Naive thymus-derived CD4-positive, alpha-beta T cell (primary cell): ENCODE measurements around the gene SPAG16. TPM values are rescaled to one million over a fixed set of nuclear protein-coding genes. Genes with fewer than 3 reads are reported as not detected.
A peak's percentile ranks its signal among the peaks of the same experiment; 100 is the strongest.

Experiments used
- ATAC-seq: fragments of 150-1000 bp; cut with Tn5 transposase; 2 replicates; pipeline ENCODE4 v1.10.0; 2021; ENCODE audit warnings: mild to moderate bottlenecking, moderate library complexity
- CTCF ChIA-PET: fragments of 350-600 bp; sonication (Branson Sonifier 250); formaldehyde crosslinking; loops from one replicate; lab custom pipeline; 2021; ENCODE audit warnings: antibody characterized with exemption; lab: Charles Lee
- POLR2A ChIA-PET: fragments of 350-600 bp; sonication (Branson Sonifier 250); formaldehyde crosslinking; loops from one replicate; lab custom pipeline; 2021; ENCODE audit warnings: antibody characterized with exemption, inconsistent platforms; lab: Charles Lee
- DNase-seq, 9 donors: peaks; one replicate each; pipeline versions ENCODE4 v3.0.0 to v3.0.0-alpha.2; 2020 to 2022; ENCODE audit warnings: mixed read lengths in 1 of 9
- H3K27ac ChIP-seq: one replicate; pipeline ENCODE4 v1.7.0; 2013; ENCODE audit warnings: mild to moderate bottlenecking, low read depth, low read length, moderate library complexity
- H3K27me3 ChIP-seq, 2 donors: one replicate each; pipeline ENCODE4 v1.7.0; 2013; ENCODE audit warnings: low read length in 2 of 2, mild to moderate bottlenecking in 2 of 2, moderate library complexity in 2 of 2; ENCODE audit not compliant: control insufficient read depth in 2 of 2, insufficient read depth in 2 of 2
- H3K36me3 ChIP-seq, 3 experiments: 1 replicate in 2 of 3; 2 replicates in 1 of 3; pipeline ENCODE4 v1.7.0; 2013; ENCODE audit warnings: low read length in 3 of 3, mild to moderate bottlenecking in 3 of 3, moderate library complexity in 1 of 3; ENCODE audit not compliant: insufficient read depth in 3 of 3, control insufficient read depth in 2 of 3
- H3K4me1 ChIP-seq, 2 donors: one replicate each; pipeline ENCODE4 v1.7.0; 2013; ENCODE audit warnings: low read length in 2 of 2, mild to moderate bottlenecking in 2 of 2, moderate library complexity in 1 of 2; ENCODE audit not compliant: control insufficient read depth in 2 of 2, insufficient read depth in 2 of 2
- H3K4me3 ChIP-seq: 2 replicates; pipeline ENCODE4 v1.7.0; 2013; ENCODE audit warnings: mild to moderate bottlenecking, low read length
- H3K9me3 ChIP-seq, 3 experiments: 1 replicate in 2 of 3; 2 replicates in 1 of 3; pipeline ENCODE4 v1.7.0; 2013; ENCODE audit warnings: low read length in 3 of 3; ENCODE audit not compliant: control insufficient read depth in 2 of 3
- H3K27ac Mint-ChIP-seq, 9 donors: one replicate each; pipeline ENCODE4 v1.8.0; 2020 to 2022; ENCODE audit warnings: mixed read lengths in 9 of 9, mild to moderate bottlenecking in 8 of 9, moderate library complexity in 5 of 9, inconsistent platforms in 2 of 9
- H3K27me3 Mint-ChIP-seq, 5 donors: one replicate each; pipeline ENCODE4 v1.8.0; 2021 to 2022; ENCODE audit warnings: mixed read lengths in 5 of 5, mild to moderate bottlenecking in 1 of 5
- H3K36me3 Mint-ChIP-seq, 5 donors: one replicate each; pipeline ENCODE4 v1.8.0; 2020 to 2022; ENCODE audit warnings: mixed read lengths in 5 of 5, mild to moderate bottlenecking in 3 of 5, inconsistent platforms in 1 of 5
- H3K4me1 Mint-ChIP-seq, 7 donors: one replicate each; pipeline ENCODE4 v1.8.0; 2020 to 2022; ENCODE audit warnings: mixed read lengths in 7 of 7, mild to moderate bottlenecking in 3 of 7, inconsistent platforms in 1 of 7
- H3K4me3 Mint-ChIP-seq, 10 donors: one replicate each; pipeline ENCODE4 v1.8.0; 2020 to 2022; ENCODE audit warnings: mild to moderate bottlenecking in 10 of 10, mixed read lengths in 10 of 10, moderate library complexity in 6 of 10, inconsistent platforms in 2 of 10
- H3K9me3 Mint-ChIP-seq, 11 donors: one replicate each; pipeline ENCODE4 v1.8.0; 2020 to 2022; ENCODE audit warnings: mixed read lengths in 11 of 11, mild to moderate bottlenecking in 4 of 11, inconsistent platforms in 1 of 11, moderate library complexity in 1 of 11
- intact Hi-C, 2 donors: fragments of 100-400 bp; cut with micrococcal nuclease; formaldehyde crosslinking; loops; one replicate each; pipeline ENCODE4 v1.15.1; 2023
- polyA plus RNA-seq, 2 donors: library from polyadenylated mRNA; unstranded; fragments of 300-500 nt; fragmentation: Illumina TruSeq; gene quantifications; one replicate each; pipeline ENCODE4 v1.2.3, GENCODE V29; 2021
- total RNA-seq, 6 experiments: library from RNA in 5 of 6; stranded (reverse) in 5 of 6; gene quantifications; 1 replicate in 5 of 6; 2 replicates in 1 of 6; pipeline ENCODE4 v1.2.3 and lab custom pipeline; 2021 to 2026

Gene SPAG16
- total and polyA plus RNA-seq, 7 experiments from 2014 or later = 4.7 to 20.2 (median 7.4) TPM

DNA sequence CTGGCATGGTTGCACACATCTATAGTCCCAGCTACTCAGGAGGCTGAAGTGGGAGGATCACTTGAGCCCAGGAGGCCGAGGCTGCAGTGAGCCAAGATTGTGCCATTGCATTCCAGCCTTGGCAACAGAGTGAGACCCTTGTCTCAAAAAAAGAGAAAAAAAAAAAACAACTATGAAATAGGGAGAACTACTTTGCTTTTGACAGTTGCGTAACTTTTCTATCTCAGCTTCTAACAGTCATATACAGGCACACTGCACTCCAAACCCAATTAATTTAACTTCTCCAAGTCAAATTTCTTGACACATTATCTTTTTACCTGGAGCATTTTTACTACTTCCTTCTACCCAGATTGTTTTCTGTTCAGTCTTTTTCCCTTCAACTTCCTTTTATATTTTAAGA, 1102.5 kb downstream of the SPAG16 start:
- ATAC-seq = no peak
- CTCF ChIA-PET = no interaction called here
- H3K27me3 Mint-ChIP-seq = no peaks in the 10 kb centered on the region
- Histone ChIP-seq H3K27me3 (no peaks in the 10 kb centered on the region), H3K9me3 (no peaks in the 10 kb centered on the region), H3K4me3 (no peak overlapping the region), H3K27ac (no peak overlapping the region), H3K36me3 (no peaks in the 10 kb centered on the region), H3K4me1 (no peaks in the 10 kb centered on the region)
- no peak overlapping the region for H3K27ac Mint-ChIP-seq
- DNase-seq = no peak
- intact Hi-C loops = no loop called here
- POLR2A ChIA-PET = no interaction called here
- H3K4me1 Mint-ChIP-seq = no peaks in the 10 kb centered on the region
- no peak overlapping the region for H3K4me3 Mint-ChIP-seq
- no peaks in the 10 kb centered on the region for H3K36me3 Mint-ChIP-seq
- H3K9me3 Mint-ChIP-seq = peaks cover 0 to 3% (median 0%) of the 10 kb centered on the region in 11 donors

GRCh38 chr2:214389334-214389733, 1105.1 kb downstream of the SPAG16 start:
- Histone ChIP-seq H3K36me3 (no peaks in the 10 kb centered on the region), H3K27me3 (no peaks in the 10 kb centered on the region), H3K4me3 (no peak overlapping the region), H3K4me1 (no peaks in the 10 kb centered on the region), H3K9me3 (no peaks in the 10 kb centered on the region), H3K27ac (no peak overlapping the region)
- Mint-ChIP-seq H3K27me3 (no peaks in the 10 kb centered on the region), H3K27ac (no peak overlapping the region), H3K4me3 (no peak overlapping the region), H3K36me3 (no peaks in the 10 kb centered on the region), H3K4me1 (no peaks in the 10 kb centered on the region), H3K9me3 (peaks cover 0 to 3% (median 0%) of the 10 kb centered on the region in 11 donors)
- DNase-seq = no peak
- intact Hi-C loops = no loop called here
- ChIA-PET POLR2A (no interaction called here), CTCF (no interaction called here)
- no peak for ATAC-seq

- ATAC-seq = no peak
- Histone ChIP-seq H3K4me3 (no peak overlapping the region), H3K4me1 (no peaks in the 10 kb centered on the region), H3K36me3 (no peaks in the 10 kb centered on the region), H3K9me3 (no peaks in the 10 kb centered on the region), H3K27me3 (no peaks in the 10 kb centered on the region), H3K27ac (no peak overlapping the region)
- Mint-ChIP-seq H3K4me3 (no peak overlapping the region), H3K27me3 (no peaks in the 10 kb centered on the region), H3K9me3 (no peaks in the 10 kb centered on the region), H3K36me3 (no peaks in the 10 kb centered on the region), H3K4me1 (no peaks in the 10 kb centered on the region), H3K27ac (no peak overlapping the region)
- intact Hi-C loops = no loop called here
- ChIA-PET CTCF (no interaction called here), POLR2A (no interaction called here)
- DNase-seq = no peak
Measured at GRCh38 chr2:214393796-214394195, 1109.5 kb downstream of the SPAG16 start.

- POLR2A ChIA-PET = no interaction called here
- H3K27ac Mint-ChIP-seq = no peak overlapping the region
- H3K27me3 ChIP-seq = no peaks in the 10 kb centered on the region
- no peak overlapping the region for H3K4me3 ChIP-seq
- no peaks in the 10 kb centered on the region for H3K36me3 Mint-ChIP-seq
- no peak overlapping the region for H3K27ac ChIP-seq
- no peaks in the 10 kb centered on the region for H3K4me1 ChIP-seq
- CTCF ChIA-PET = no interaction called here
- no peak overlapping the region for H3K4me3 Mint-ChIP-seq
- ATAC-seq (no peak), DNase-seq (no peak)
- intact Hi-C loops = no loop called here
- no peaks in the 10 kb centered on the region for H3K9me3 ChIP-seq
- no peaks in the 10 kb centered on the region for H3K9me3 Mint-ChIP-seq
- no peaks in the 10 kb centered on the region for H3K36me3 ChIP-seq
- no peaks in the 10 kb centered on the region for H3K4me1 Mint-ChIP-seq
- no peaks in the 10 kb centered on the region for H3K27me3 Mint-ChIP-seq
Measured at GRCh38 chr2:214395040-214395439, 1110.8 kb downstream of the SPAG16 start.

GRCh38 chr2:214401580-214401979, 1117.3 kb downstream of the SPAG16 start:
- ATAC-seq (no peak), DNase-seq (no peak)
- Histone ChIP-seq H3K36me3 (no peaks in the 10 kb centered on the region), H3K27ac (no peak overlapping the region), H3K27me3 (no peaks in the 10 kb centered on the region), H3K9me3 (no peaks in the 10 kb centered on the region), H3K4me3 (no peak overlapping the region), H3K4me1 (no peaks in the 10 kb centered on the region)
- POLR2A ChIA-PET = no interaction called here
- Mint-ChIP-seq H3K4me3 (no peak overlapping the region), H3K27me3 (no peaks in the 10 kb centered on the region), H3K27ac (no peak overlapping the region), H3K4me1 (no peaks in the 10 kb centered on the region), H3K36me3 (no peaks in the 10 kb centered on the region), H3K9me3 (no peaks in the 10 kb centered on the region)
- intact Hi-C loops = no loop called here
- CTCF ChIA-PET = no interaction called here

- intact Hi-C loops = no loop called here
- no peak for ATAC-seq
- no peaks in the 10 kb centered on the region for H3K4me1 Mint-ChIP-seq
- no peak overlapping the region for H3K4me3 Mint-ChIP-seq
- no peaks in the 10 kb centered on the region for H3K36me3 Mint-ChIP-seq
- H3K9me3 Mint-ChIP-seq = peaks cover 0 to 8% (median 0%) of the 10 kb centered on the region in 11 donors
- ChIA-PET CTCF (no interaction called here), POLR2A (no interaction called here)
- Histone ChIP-seq H3K4me1 (no peaks in the 10 kb centered on the region), H3K27ac (no peak overlapping the region), H3K36me3 (no peaks in the 10 kb centered on the region), H3K9me3 (no peaks in the 10 kb centered on the region), H3K27me3 (no peaks in the 10 kb centered on the region), H3K4me3 (no peak overlapping the region)
- no peaks in the 10 kb centered on the region for H3K27me3 Mint-ChIP-seq
- H3K27ac Mint-ChIP-seq = no peak overlapping the region
- DNase-seq = no peak
Measured at GRCh38 chr2:214410128-214410775, 1126.0 kb downstream of the SPAG16 start.

- Histone ChIP-seq H3K9me3 (no peaks in the 10 kb centered on the region), H3K27me3 (no peaks in the 10 kb centered on the region), H3K27ac (no peak within 1 kb of the TSS), H3K4me3 (no peak within 1 kb of the TSS), H3K36me3 (no peaks in the 10 kb centered on the region), H3K4me1 (no peaks in the 10 kb centered on the region)
- Mint-ChIP-seq H3K27me3 (no peaks in the 10 kb centered on the region), H3K4me3 (no peak within 1 kb of the TSS), H3K27ac (no peak within 1 kb of the TSS), H3K36me3 (no peaks in the 10 kb centered on the region), H3K4me1 (no peaks in the 10 kb centered on the region), H3K9me3 (peaks cover 0 to 8% (median 0%) of the 10 kb centered on the region in 11 donors)
- ChIA-PET CTCF (no interaction called here), POLR2A (no interaction called here)
- DNase-seq (peak in 3 of 9 donors; percentile 4 to 30 (median 9)), ATAC-seq (no peak)
- intact Hi-C loops = no loop called here
Measured at GRCh38 chr2:214410918-214411554, 1126.8 kb downstream of the SPAG16 start, which contains the start of gene VWC2L. TSS of gene VWC2L (plus strand) at chr2:214411054. CDS start at chr2:214414194, 3,140 bp downstream.
